Subcutaneous abdominal adipose tissue (tissue), 5 donors: ENCODE measurements around the gene WDR62.
A peak's percentile ranks its signal among the peaks of the same experiment; 100 is the strongest.

Experiments
- H3K27ac ChIP-seq: one replicate; pipeline ENCODE4 v1.7.0; 2013; ENCODE audit warnings: low read depth, mild to moderate bottlenecking, inconsistent platforms, low read length, moderate library complexity
- H3K27me3 ChIP-seq, 5 donors: one replicate each; pipeline ENCODE4 v1.7.0; 2013; ENCODE audit warnings: low read length in 5 of 5, inconsistent platforms in 1 of 5; ENCODE audit not compliant: control insufficient read depth in 5 of 5, insufficient read depth in 4 of 5
- H3K36me3 ChIP-seq, 5 donors: one replicate each; pipeline ENCODE4 v1.7.0; 2013; ENCODE audit warnings: low read length in 5 of 5; ENCODE audit not compliant: control insufficient read depth in 5 of 5, insufficient read depth in 5 of 5
- H3K4me1 ChIP-seq, 5 donors: one replicate each; pipeline ENCODE4 v1.7.0; 2013; ENCODE audit warnings: low read length in 5 of 5, mild to moderate bottlenecking in 3 of 5, moderate library complexity in 1 of 5; ENCODE audit not compliant: control insufficient read depth in 5 of 5, insufficient read depth in 5 of 5
- H3K4me3 ChIP-seq, 5 donors: one replicate each; pipeline ENCODE4 v1.7.0; 2013; ENCODE audit warnings: low read length in 5 of 5, low read depth in 1 of 5
- H3K9ac ChIP-seq, 5 donors: one replicate each; pipeline ENCODE4 v1.7.0; 2013; ENCODE audit warnings: low read length in 5 of 5, mild to moderate bottlenecking in 4 of 5, moderate library complexity in 3 of 5
- H3K9me3 ChIP-seq, 5 donors: one replicate each; pipeline ENCODE4 v1.7.0; 2013; ENCODE audit warnings: low read length in 5 of 5; ENCODE audit not compliant: control insufficient read depth in 5 of 5
- donor health status: healthy.
- donor health status: healthy.
- donor health status: healthy.
- donor health status: healthy.
- donor health status: healthy.

WDR62 gene

GRCh38 chr19:36139473-36140303 is 85.0 kb downstream of the WDR62 start, which contains the start of gene CAPNS1:
TSS of gene CAPNS1 (plus strand) at chr19:36140066. CDS start at chr19:36141012, 946 bp downstream.
- no peaks in the 10 kb centered on the region for H3K9me3 ChIP-seq
- H3K27ac ChIP-seq, result peak within 1 kb of the TSS; percentile 99
- H3K4me3 ChIP-seq, result peak within 1 kb of the TSS; percentile 87 to 99 (median 97)
- H3K36me3 ChIP-seq, result peaks cover 2 to 22% (median 21%) of the 10 kb centered on the region in 5 donors
- no peaks in the 10 kb centered on the region for H3K27me3 ChIP-seq
- H3K4me1 ChIP-seq, result peaks cover 0 to 25% (median 22%) of the 10 kb centered on the region in 5 donors
- peak within 1 kb of the TSS; percentile 99 to 100 (median 100) for H3K9ac ChIP-seq

GRCh38 chr19:36140304-36141038 is 85.8 kb downstream of the WDR62 start:
- Histone ChIP-seq H3K36me3 (peaks cover 3 to 30% (median 28%) of the 10 kb centered on the region in 5 donors), H3K9me3 (no peaks in the 10 kb centered on the region), H3K4me1 (peaks cover 0 to 25% (median 22%) of the 10 kb centered on the region in 5 donors), H3K27me3 (no peaks in the 10 kb centered on the region), H3K9ac (peak overlapping the region; percentile 99 to 100 (median 100)), H3K27ac (peak overlapping the region; percentile 99), H3K4me3 (peak overlapping the region; percentile 87 to 99 (median 97))

- peak overlapping the region; percentile 99 for H3K27ac ChIP-seq
- H3K9ac ChIP-seq, result peak overlapping the region in 2 of 5 donors; percentile 2 to 37
Observed at GRCh38 chr19:36141039-36141927, 86.6 kb downstream of the WDR62 start.

GRCh38 chr19:36142046-36142445 is 87.3 kb downstream of the WDR62 start:
- peaks cover 4 to 45% (median 43%) of the 10 kb centered on the region in 5 donors for H3K36me3 ChIP-seq
- no peak overlapping the region for H3K9ac ChIP-seq
- peak overlapping the region; percentile 57 for H3K27ac ChIP-seq
- peaks cover 0 to 22% (median 17%) of the 10 kb centered on the region in 5 donors for H3K4me1 ChIP-seq
- no peak overlapping the region for H3K4me3 ChIP-seq
- no peaks in the 10 kb centered on the region for H3K27me3 ChIP-seq
- no peaks in the 10 kb centered on the region for H3K9me3 ChIP-seq

More at GRCh38 chr19:36141039-36141927, 86.6 kb downstream of the WDR62 start:
- H3K27me3 ChIP-seq, result no peaks in the 10 kb centered on the region
- H3K4me3 ChIP-seq, result peak overlapping the region in 4 of 5 donors; percentile 50 to 99 (median 96)
- H3K36me3 ChIP-seq, result peaks cover 3 to 38% (median 36%) of the 10 kb centered on the region in 5 donors
- no peaks in the 10 kb centered on the region for H3K9me3 ChIP-seq
- peaks cover 0 to 25% (median 22%) of the 10 kb centered on the region in 5 donors for H3K4me1 ChIP-seq

- H3K27me3 ChIP-seq, result no peaks in the 10 kb centered on the region
- H3K9ac ChIP-seq, result no peak overlapping the region
- peaks cover 5 to 48% (median 47%) of the 10 kb centered on the region in 5 donors for H3K36me3 ChIP-seq
- H3K27ac ChIP-seq, result no peak overlapping the region
- no peaks in the 10 kb centered on the region for H3K9me3 ChIP-seq
- H3K4me3 ChIP-seq, result no peak overlapping the region
- H3K4me1 ChIP-seq, result peaks cover 0 to 22% (median 15%) of the 10 kb centered on the region in 5 donors
Observed at GRCh38 chr19:36142496-36142895, 87.8 kb downstream of the WDR62 start.

- no peaks in the 10 kb centered on the region for H3K27me3 ChIP-seq
- no peak overlapping the region for H3K4me3 ChIP-seq
- H3K4me1 ChIP-seq, result peaks cover 0 to 16% (median 10%) of the 10 kb centered on the region in 5 donors
- no peak overlapping the region for H3K27ac ChIP-seq
- H3K9me3 ChIP-seq, result no peaks in the 10 kb centered on the region
- H3K9ac ChIP-seq, result no peak overlapping the region
- peaks cover 7 to 68% (median 62%) of the 10 kb centered on the region in 5 donors for H3K36me3 ChIP-seq
Observed at GRCh38 chr19:36144624-36145023, 89.9 kb downstream of the WDR62 start.

GRCh38 chr19:36149673-36150406 is 95.1 kb downstream of the WDR62 start:
- peaks cover 3 to 27% (median 22%) of the 10 kb centered on the region in 5 donors for H3K4me1 ChIP-seq
- H3K27me3 ChIP-seq, result no peaks in the 10 kb centered on the region
- H3K36me3 ChIP-seq, result peaks cover 4 to 57% (median 54%) of the 10 kb centered on the region in 5 donors
- peak overlapping the region; percentile 90 for H3K27ac ChIP-seq
- H3K9me3 ChIP-seq, result no peaks in the 10 kb centered on the region
- H3K9ac ChIP-seq, result no peak overlapping the region
- H3K4me3 ChIP-seq, result no peak overlapping the region

GRCh38 chr19:36150586-36150985 is 95.9 kb downstream of the WDR62 start:
- Histone ChIP-seq H3K27ac (peak overlapping the region; percentile 90), H3K27me3 (no peaks in the 10 kb centered on the region), H3K36me3 (peaks cover 4 to 50% (median 47%) of the 10 kb centered on the region in 5 donors), H3K9me3 (no peaks in the 10 kb centered on the region), H3K4me3 (peak overlapping the region in 1 of 5 donors; percentile 77), H3K4me1 (peaks cover 3 to 27% (median 22%) of the 10 kb centered on the region in 5 donors), H3K9ac (peak overlapping the region in 4 of 5 donors; percentile 2 to 98 (median 78))
